Hepatocyte (in vitro differentiated cells): ENCODE results near the gene OCEL1. TPM values are rescaled to one million over a fixed set of nuclear protein-coding genes. Genes with fewer than 3 reads are reported as not detected.

ENCODE experiments used
- DNase-seq: peaks from one replicate; pipeline ENCODE4 v3.0.0-alpha.2; 2016; ENCODE audit warnings: low spot score
- H2AFZ ChIP-seq: fragments of 200-600 bp; sonication (generic); 2 replicates; pipeline ENCODE4 v1.6.0; 2016; ENCODE audit warnings: antibody characterized with exemption, mild to moderate bottlenecking
- H3K27ac ChIP-seq: fragments of 200-600 bp; sonication (generic); 2 replicates; pipeline ENCODE4 v1.5.1; 2016; ENCODE audit warnings: mild to moderate bottlenecking
- H3K27me3 ChIP-seq: fragments of 200-600 bp; sonication (generic); 2 replicates; pipeline ENCODE4 v1.6.1; 2016
- H3K36me3 ChIP-seq: fragments of 200-600 bp; sonication (generic); replicated peaks from 2 replicates; pipeline ENCODE4 v1.5.1; 2016; ENCODE audit warnings: low read depth; ENCODE audit not compliant: insufficient read depth
- H3K4me1 ChIP-seq: fragments of 200-600 bp; sonication (generic); 2 replicates; pipeline ENCODE4 v1.5.1; 2016; ENCODE audit warnings: mild to moderate bottlenecking, moderate library complexity; ENCODE audit not compliant: insufficient read depth
- H3K4me2 ChIP-seq: fragments of 200-600 bp; sonication (generic); 2 replicates; pipeline ENCODE4 v1.6.0; 2016
- H3K4me3 ChIP-seq: fragments of 200-600 bp; sonication (generic); 2 replicates; pipeline ENCODE4 v1.5.1; 2016; ENCODE audit warnings: mild to moderate bottlenecking
- H3K79me2 ChIP-seq: fragments of 200-600 bp; sonication (generic); 2 replicates; pipeline ENCODE4 v1.6.0; 2017; ENCODE audit warnings: mild to moderate bottlenecking
- H3K9me2 ChIP-seq: fragments of 200-600 bp; sonication (generic); replicated peaks from 2 replicates; pipeline ENCODE4 v1.6.0; 2017; ENCODE audit warnings: mild to moderate bottlenecking; ENCODE audit not compliant: insufficient read depth
- H3K9me3 ChIP-seq: fragments of 200-600 bp; sonication (generic); 2 replicates; pipeline ENCODE4 v1.5.1; 2016; ENCODE audit warnings: low read depth, mild to moderate bottlenecking
- H4K20me1 ChIP-seq: fragments of 200-600 bp; sonication (generic); 2 replicates; pipeline ENCODE4 v1.6.0; 2016; ENCODE audit warnings: mild to moderate bottlenecking; ENCODE audit not compliant: insufficient read depth, poor library complexity, severe bottlenecking
- EZH2 ChIP-seq: fragments of 200-600 bp; sonication (generic); IDR thresholded peaks from 2 replicates; pipeline ENCODE4 v1.6.1; 2016; ENCODE audit warnings: antibody characterized with exemption, mild to moderate bottlenecking, borderline replicate concordance
- EZH2phosphoT487 ChIP-seq: fragments of 200-600 bp; sonication (generic); IDR thresholded peaks from one replicate; pipeline ENCODE4 v1.6.1; 2018; ENCODE audit warnings: antibody characterized with exemption, mild to moderate bottlenecking, low read depth, moderate library complexity; ENCODE audit not compliant: unreplicated experiment, severe bottlenecking
- WGBS: methylation state at CpG from one replicate; pipeline ENCODE4 v1.1.6; 2016; ENCODE audit warnings: low lambda C conversion rate; ENCODE audit errors: missing lambda C conversion rate; 5-methylcytosine and 5-hydroxymethylcytosine counted together
- polyA plus RNA-seq: library from polyadenylated mRNA; unstranded; fragments of >200 nt; fragmentation: Nextera tagmentation; extraction: Ambion mirVana; gene quantifications from 2 replicates; pipeline ENCODE4 v1.2.1, GENCODE V29; 2016
- total RNA-seq: library from RNA; depleted of rRNA; stranded (reverse); fragments of >200 nt; gene quantifications from 2 replicates; pipeline ENCODE4 v1.2.3, GENCODE V29; 2014
- TF ChIP-seq, protein P1 (sequence below): fragments of 200-600 bp; sonication (generic); IDR thresholded peaks from 2 replicates; pipeline ENCODE4 v1.5.1; 2016; ENCODE audit warnings: antibody characterized with exemption, mild to moderate bottlenecking; ENCODE audit not compliant: poor library complexity

The OCEL1 gene
- total and polyA plus RNA-seq, 2 experiments from 2014 or later, result 9.5 to 47.7 TPM

DNA sequence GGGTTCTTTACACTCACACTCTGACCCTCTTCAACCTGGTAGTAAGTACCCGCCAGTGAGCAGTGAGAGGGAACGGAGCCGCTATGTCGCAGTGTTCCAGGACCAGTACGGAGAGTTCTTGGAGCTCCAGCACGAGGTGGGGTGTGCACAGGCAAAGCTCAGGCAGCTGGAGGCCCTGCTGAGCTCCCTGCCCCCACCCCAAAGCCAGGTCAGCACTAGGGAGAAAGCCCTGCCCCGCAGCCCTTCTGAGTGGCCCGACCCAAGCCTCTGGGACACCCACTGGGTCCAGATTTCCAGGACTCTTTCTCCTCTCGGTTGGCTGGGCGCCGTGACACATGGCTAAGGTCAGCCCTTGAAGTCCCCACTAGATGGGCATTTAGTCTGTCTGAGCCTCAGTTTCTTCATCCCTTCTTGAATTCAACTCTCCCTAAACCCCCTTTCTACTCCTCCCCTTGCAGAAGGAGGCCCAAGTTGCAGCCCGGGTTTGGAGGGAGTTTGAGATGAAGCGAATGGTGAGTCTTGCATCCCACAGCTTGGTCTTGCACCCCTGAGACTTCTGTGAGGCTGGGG, 1.9 kb downstream of the OCEL1 start:
- H3K27me3 ChIP-seq, result no peaks in the 10 kb centered on the region
- no peaks in the 10 kb centered on the region for H4K20me1 ChIP-seq
- WGBS, result 59% methylated on average over 13 of the region's 13 CpGs
- H3K79me2 ChIP-seq, result peaks cover 12% of the 10 kb centered on the region
- peaks cover 10% of the 10 kb centered on the region for H3K4me1 ChIP-seq
- no peak overlapping the region for H3K27ac ChIP-seq
- DNase-seq, result peak; percentile 40
- H3K9me3 ChIP-seq, result no peaks in the 10 kb centered on the region
- TF ChIP-seq EZH2phosphoT487 (no peak), EZH2 (no peak)
- H3K4me2 ChIP-seq, result peak overlapping the region; percentile 96
- no peak overlapping the region for H2AFZ ChIP-seq
- no peaks in the 10 kb centered on the region for H3K9me2 ChIP-seq
- no peak overlapping the region for H3K4me3 ChIP-seq
- no peaks in the 10 kb centered on the region for H3K36me3 ChIP-seq

DNA sequence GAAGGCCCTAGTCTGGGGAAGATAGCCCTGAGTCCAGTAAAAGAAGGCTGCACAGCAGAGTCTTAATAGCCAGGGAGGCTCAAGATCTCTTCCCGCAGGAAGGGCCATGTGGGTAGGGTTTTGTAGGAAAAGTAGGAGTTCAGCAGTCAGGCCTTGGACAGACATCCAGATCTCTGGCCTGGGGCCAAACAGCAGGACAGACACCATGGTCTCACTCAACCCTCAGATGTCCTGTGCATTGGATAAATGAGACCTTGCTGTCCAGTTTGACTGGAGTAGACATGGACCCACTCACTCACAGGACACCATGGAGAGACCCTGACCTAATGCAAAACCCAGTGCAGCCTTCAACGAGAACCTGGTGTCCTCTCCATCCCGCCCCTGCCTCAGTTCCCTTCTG, 3.9 kb downstream of the OCEL1 start:
- no peak overlapping the region for H3K4me2 ChIP-seq
- no peak overlapping the region for H3K27ac ChIP-seq
- WGBS, result 97% methylated on average over 3 of the region's 3 CpGs
- no peaks in the 10 kb centered on the region for H3K36me3 ChIP-seq
- H3K9me2 ChIP-seq, result no peaks in the 10 kb centered on the region
- TF ChIP-seq EZH2, result no peak
- TF ChIP-seq EZH2phosphoT487, result no peak
- TF ChIP-seq, protein P1, sequence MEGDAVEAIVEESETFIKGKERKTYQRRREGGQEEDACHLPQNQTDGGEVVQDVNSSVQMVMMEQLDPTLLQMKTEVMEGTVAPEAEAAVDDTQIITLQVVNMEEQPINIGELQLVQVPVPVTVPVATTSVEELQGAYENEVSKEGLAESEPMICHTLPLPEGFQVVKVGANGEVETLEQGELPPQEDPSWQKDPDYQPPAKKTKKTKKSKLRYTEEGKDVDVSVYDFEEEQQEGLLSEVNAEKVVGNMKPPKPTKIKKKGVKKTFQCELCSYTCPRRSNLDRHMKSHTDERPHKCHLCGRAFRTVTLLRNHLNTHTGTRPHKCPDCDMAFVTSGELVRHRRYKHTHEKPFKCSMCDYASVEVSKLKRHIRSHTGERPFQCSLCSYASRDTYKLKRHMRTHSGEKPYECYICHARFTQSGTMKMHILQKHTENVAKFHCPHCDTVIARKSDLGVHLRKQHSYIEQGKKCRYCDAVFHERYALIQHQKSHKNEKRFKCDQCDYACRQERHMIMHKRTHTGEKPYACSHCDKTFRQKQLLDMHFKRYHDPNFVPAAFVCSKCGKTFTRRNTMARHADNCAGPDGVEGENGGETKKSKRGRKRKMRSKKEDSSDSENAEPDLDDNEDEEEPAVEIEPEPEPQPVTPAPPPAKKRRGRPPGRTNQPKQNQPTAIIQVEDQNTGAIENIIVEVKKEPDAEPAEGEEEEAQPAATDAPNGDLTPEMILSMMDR, result no peak
- H3K4me3 ChIP-seq, result no peak overlapping the region
- H3K9me3 ChIP-seq, result no peaks in the 10 kb centered on the region
- peaks cover 30% of the 10 kb centered on the region for H3K79me2 ChIP-seq
- H4K20me1 ChIP-seq, result peaks cover 14% of the 10 kb centered on the region
- no peaks in the 10 kb centered on the region for H3K27me3 ChIP-seq
- DNase-seq, result peak; percentile 7
- H2AFZ ChIP-seq, result no peak overlapping the region
- peaks cover 12% of the 10 kb centered on the region for H3K4me1 ChIP-seq

DNA sequence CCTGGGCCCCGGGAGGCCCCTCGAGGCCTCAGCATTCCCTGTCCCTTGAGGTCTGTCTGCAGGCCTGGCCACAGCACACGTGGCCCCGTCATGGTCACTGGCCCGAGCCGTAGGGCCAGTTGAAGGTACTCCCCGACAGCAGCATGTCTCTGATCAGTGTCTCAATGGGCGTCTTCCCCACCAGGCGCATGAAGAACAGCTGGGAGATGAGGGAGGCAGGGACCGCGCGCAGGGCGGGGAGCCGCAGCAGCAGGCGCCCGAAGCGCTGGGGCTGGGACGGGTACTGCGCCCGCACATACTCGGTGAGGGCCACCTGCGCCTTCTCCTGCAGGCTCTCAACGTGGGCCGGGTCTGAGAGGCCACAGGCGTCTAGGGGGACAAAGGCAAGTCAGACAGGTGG, 6.2 kb downstream of the OCEL1 start:
- TF ChIP-seq, protein P1, result no peak
- no peak for TF ChIP-seq EZH2
- no peak for TF ChIP-seq EZH2phosphoT487
- Histone ChIP-seq H3K9me3 (no peaks in the 10 kb centered on the region), H3K27ac (no peak overlapping the region), H3K36me3 (no peaks in the 10 kb centered on the region), H3K27me3 (no peaks in the 10 kb centered on the region), H3K79me2 (peaks cover 37% of the 10 kb centered on the region), H3K4me1 (peaks cover 27% of the 10 kb centered on the region), H3K9me2 (no peaks in the 10 kb centered on the region), H2AFZ (no peak overlapping the region), H3K4me3 (no peak overlapping the region), H3K4me2 (no peak overlapping the region), H4K20me1 (peaks cover 27% of the 10 kb centered on the region)
- 97% methylated on average over 24 of the region's 25 CpGs for WGBS
- DNase-seq, result no peak

DNA sequence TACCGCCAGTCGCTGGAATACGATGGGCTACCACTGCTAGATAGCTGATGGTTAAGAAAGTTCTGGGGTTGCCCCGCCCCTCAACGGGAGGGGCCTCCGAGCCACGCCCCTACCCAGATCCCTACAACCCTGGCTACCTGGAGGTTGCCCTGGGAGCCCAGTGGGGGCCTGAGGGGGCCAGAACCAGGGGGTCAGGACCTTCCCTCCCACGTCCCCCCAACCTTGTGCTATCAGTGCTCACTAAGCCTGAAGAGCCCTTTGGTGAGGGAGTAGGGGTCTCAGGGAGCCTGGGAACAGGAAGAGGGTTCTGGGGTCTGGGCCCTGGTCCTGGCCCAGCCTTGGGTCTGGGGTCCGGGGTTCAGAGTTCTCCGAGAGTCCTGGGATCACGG, 8.9 kb downstream of the OCEL1 start:
- Histone ChIP-seq H3K4me1 (peaks cover 29% of the 10 kb centered on the region), H2AFZ (no peak overlapping the region), H3K9me2 (no peaks in the 10 kb centered on the region), H3K4me2 (peak overlapping the region; percentile 89), H3K9me3 (no peaks in the 10 kb centered on the region), H3K27me3 (no peaks in the 10 kb centered on the region), H3K27ac (peak overlapping the region; percentile 53), H3K79me2 (peaks cover 61% of the 10 kb centered on the region), H3K4me3 (no peak overlapping the region), H3K36me3 (no peaks in the 10 kb centered on the region), H4K20me1 (peaks cover 27% of the 10 kb centered on the region)
- WGBS, result 54% methylated on average over 11 of the region's 11 CpGs
- TF ChIP-seq EZH2phosphoT487 (no peak), EZH2 (no peak)
- TF ChIP-seq, protein P1, result no peak
- DNase-seq, result no peak
